PC-9 (cell line): ENCODE measurements around the gene STX17. TPM values are rescaled to one million over a fixed set of nuclear protein-coding genes. Genes with fewer than 3 reads are reported as not detected.
"Not testable (repeated sequence)": the region's sequence is repeated elsewhere in the genome, so short reads cannot be mapped to it uniquely, and the experiment has no call there.

Experiments
- BruUV-seq: library from RNA; stranded (reverse); fragments of 400-500 nt; replicated peaks from 2 replicates; lab custom pipeline; 2021; lab: Mats Ljungman, UMichigan
- CTCF ChIA-PET: fragments of 300-600 bp; sonication (Branson Sonifier 250); formaldehyde crosslinking; loops from one replicate; lab custom pipeline; 2022; ENCODE audit warnings: antibody characterized with exemption; lab: Charles Lee
- POLR2A ChIA-PET: fragments of 300-600 bp; sonication (Branson Sonifier 250); formaldehyde crosslinking; loops from one replicate; lab custom pipeline; 2022; ENCODE audit warnings: antibody characterized with exemption; ENCODE audit not compliant: unreplicated experiment; lab: Charles Lee
- DNase-seq, 2 experiments: peaks; one replicate each; pipeline versions ENCODE4 v3.0.0 to v3.0.0-alpha.2; 2015 to 2022; ENCODE audit warnings: mixed read lengths in 1 of 2
- H2AFZ ChIP-seq: fragments of 200-600 bp; sonication (generic); 2 replicates; pipeline ENCODE4 v1.8.1; 2017; ENCODE audit warnings: antibody characterized with exemption
- H3F3A ChIP-seq: fragments of 200-600 bp; sonication (generic); 2 replicates; pipeline ENCODE4 v1.8.1; 2017; ENCODE audit warnings: antibody characterized with exemption, mild to moderate bottlenecking, low read depth; ENCODE audit not compliant: insufficient read depth
- H3K27ac ChIP-seq: fragments of 200-600 bp; sonication (generic); 2 replicates; pipeline ENCODE4 v1.6.1; 2016; ENCODE audit warnings: mixed run types
- H3K27me3 ChIP-seq: fragments of 200-600 bp; sonication (generic); 2 replicates; pipeline ENCODE4 v1.6.1; 2016; ENCODE audit warnings: low read depth, mixed run types; ENCODE audit not compliant: insufficient read depth
- H3K36me3 ChIP-seq: fragments of 200-600 bp; sonication (generic); 2 replicates; pipeline ENCODE4 v1.6.1; 2016; ENCODE audit warnings: low read depth, mixed run types
- H3K4me1 ChIP-seq: fragments of 200-600 bp; sonication (generic); replicated peaks from 2 replicates; pipeline ENCODE4 v1.6.1; 2016; ENCODE audit warnings: mixed run types; ENCODE audit not compliant: insufficient read depth
- H3K4me2 ChIP-seq: fragments of 200-600 bp; sonication (generic); 2 replicates; pipeline ENCODE4 v1.6.1; 2017; ENCODE audit warnings: mixed run types
- H3K4me3 ChIP-seq: fragments of 200-600 bp; sonication (generic); 2 replicates; pipeline ENCODE4 v1.6.1; 2016; ENCODE audit warnings: mixed run types
- H3K79me2 ChIP-seq: fragments of 200-600 bp; sonication (generic); 2 replicates; pipeline ENCODE4 v1.6.1; 2017; ENCODE audit warnings: low read depth, mixed run types
- H3K9me2 ChIP-seq: fragments of 200-600 bp; sonication (generic); 2 replicates; pipeline ENCODE4 v1.8.1; 2017; ENCODE audit warnings: mild to moderate bottlenecking; ENCODE audit not compliant: insufficient read depth
- H3K9me3 ChIP-seq: fragments of 200-600 bp; sonication (generic); 2 replicates; pipeline ENCODE4 v1.8.1; 2016; ENCODE audit warnings: low read depth; ENCODE audit not compliant: insufficient read depth
- H4K20me1 ChIP-seq: fragments of 200-600 bp; sonication (generic); 2 replicates; pipeline ENCODE4 v1.8.1; 2017; ENCODE audit not compliant: insufficient read depth
- EZH2 ChIP-seq: fragments of 200-600 bp; sonication (generic); IDR thresholded peaks from 2 replicates; pipeline ENCODE4 v1.8.0; 2017; ENCODE audit warnings: antibody characterized with exemption, low read depth
- intact Hi-C: fragments of 100-400 bp; cut with micrococcal nuclease; formaldehyde crosslinking; loops from one replicate; pipeline ENCODE4 v1.10.0; 2022; ENCODE audit not compliant: unreplicated experiment
- total RNA-seq: library from RNA; stranded (reverse); gene quantifications from 2 replicates; pipeline ENCODE4 v1.2.3, GENCODE V29; 2021
- TF ChIP-seq, protein P1 (sequence below): fragments of 200-600 bp; sonication (generic); conservative IDR thresholded peaks from 2 replicates; pipeline ENCODE4 v1.6.1; 2017; ENCODE audit warnings: mixed run types, antibody characterized with exemption, mild to moderate bottlenecking, moderate library complexity

Gene STX17
- total RNA-seq, 1 experiment from 2014 or later: 46.3 TPM

DNA sequence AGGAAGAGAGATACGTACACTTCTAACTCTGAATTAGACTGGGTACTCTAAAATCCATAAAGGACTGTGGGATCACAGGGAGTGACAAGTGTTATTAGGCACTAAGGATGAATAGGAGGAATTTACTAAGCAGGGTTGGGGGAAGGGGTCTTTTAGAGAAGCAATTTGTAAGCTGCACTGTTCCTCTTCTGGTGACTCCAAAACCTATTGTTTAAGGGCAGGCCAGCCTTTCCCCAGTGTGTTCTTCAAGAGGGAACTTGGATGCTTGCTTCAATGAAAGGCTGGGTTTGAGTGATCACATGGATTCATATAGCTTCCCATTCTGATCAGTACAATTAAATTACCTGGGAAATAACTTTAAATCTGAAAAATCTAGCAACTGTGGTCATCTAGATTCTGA is 71.8 kb downstream of the STX17 start:
- DNase-seq: no peak
- TF ChIP-seq, protein P1, sequence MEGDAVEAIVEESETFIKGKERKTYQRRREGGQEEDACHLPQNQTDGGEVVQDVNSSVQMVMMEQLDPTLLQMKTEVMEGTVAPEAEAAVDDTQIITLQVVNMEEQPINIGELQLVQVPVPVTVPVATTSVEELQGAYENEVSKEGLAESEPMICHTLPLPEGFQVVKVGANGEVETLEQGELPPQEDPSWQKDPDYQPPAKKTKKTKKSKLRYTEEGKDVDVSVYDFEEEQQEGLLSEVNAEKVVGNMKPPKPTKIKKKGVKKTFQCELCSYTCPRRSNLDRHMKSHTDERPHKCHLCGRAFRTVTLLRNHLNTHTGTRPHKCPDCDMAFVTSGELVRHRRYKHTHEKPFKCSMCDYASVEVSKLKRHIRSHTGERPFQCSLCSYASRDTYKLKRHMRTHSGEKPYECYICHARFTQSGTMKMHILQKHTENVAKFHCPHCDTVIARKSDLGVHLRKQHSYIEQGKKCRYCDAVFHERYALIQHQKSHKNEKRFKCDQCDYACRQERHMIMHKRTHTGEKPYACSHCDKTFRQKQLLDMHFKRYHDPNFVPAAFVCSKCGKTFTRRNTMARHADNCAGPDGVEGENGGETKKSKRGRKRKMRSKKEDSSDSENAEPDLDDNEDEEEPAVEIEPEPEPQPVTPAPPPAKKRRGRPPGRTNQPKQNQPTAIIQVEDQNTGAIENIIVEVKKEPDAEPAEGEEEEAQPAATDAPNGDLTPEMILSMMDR: no peak
- TF ChIP-seq EZH2: no peak
- no peak overlapping the region for H3K4me2 ChIP-seq
- no peak overlapping the region for H2AFZ ChIP-seq
- no peaks in the 10 kb centered on the region; the same call in 1 of the 2 replicates for H4K20me1 ChIP-seq
- no peaks in the 10 kb centered on the region for H3K4me1 ChIP-seq
- H3K4me3 ChIP-seq: no peak overlapping the region
- no peaks in the 10 kb centered on the region for H3K9me2 ChIP-seq
- intact Hi-C loops: no loop called here
- H3K79me2 ChIP-seq: no peaks in the 10 kb centered on the region
- H3K27me3 ChIP-seq: no peaks in the 10 kb centered on the region
- CTCF ChIA-PET: interaction anchor here (0.7 kb wide), 2 partner anchors 30 to 45 kb away, joined by 3 to 4 read pairs; no protein-coding TSS in a partner anchor
- no TSS peak for BruUV-seq
- no peaks in the 10 kb centered on the region for H3K9me3 ChIP-seq
- no peak overlapping the region for H3K27ac ChIP-seq
- POLR2A ChIA-PET: interaction anchor here (0.7 kb wide), 2 partner anchors 53 to 389 kb away, joined by 6 to 17 read pairs; no protein-coding TSS in a partner anchor
- 0 out of 2 replicates have a peak, but pooled peaks cover 4% of the 10 kb centered on the region for H3F3A ChIP-seq
- 0 out of 2 replicates have a peak, but pooled peaks cover 6% of the 10 kb centered on the region for H3K36me3 ChIP-seq

DNA sequence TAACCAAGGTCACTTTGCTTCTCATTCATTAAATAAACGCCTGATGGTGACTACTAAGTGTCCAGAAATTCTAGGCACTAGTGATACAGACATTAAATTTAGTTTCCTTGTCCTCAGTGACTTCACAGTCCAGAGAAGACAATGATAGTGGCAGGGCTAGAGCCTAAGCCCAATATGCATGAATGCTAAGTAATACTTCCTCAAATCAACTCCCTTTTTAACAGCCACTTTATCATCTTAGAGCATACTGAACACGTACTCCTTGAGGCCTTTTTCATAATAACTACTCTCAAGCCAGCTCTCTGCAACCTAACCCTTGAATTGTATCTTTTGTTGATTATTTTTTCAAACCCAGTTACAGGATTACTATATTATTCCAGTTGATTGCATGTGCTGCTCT is 74.1 kb downstream of the STX17 start:
- Histone ChIP-seq H3K27ac (no peak overlapping the region), H4K20me1 (no peaks in the 10 kb centered on the region; the same call in 1 of the 2 replicates), H3K27me3 (no peaks in the 10 kb centered on the region), H3F3A (0 out of 2 replicates have a peak, but pooled peaks cover 4% of the 10 kb centered on the region), H3K4me2 (no peak overlapping the region), H3K9me2 (no peaks in the 10 kb centered on the region), H3K4me1 (no peaks in the 10 kb centered on the region), H2AFZ (no peak overlapping the region), H3K4me3 (no peak overlapping the region), H3K9me3 (no peaks in the 10 kb centered on the region), H3K79me2 (no peaks in the 10 kb centered on the region), H3K36me3 (0 out of 2 replicates have a peak, but pooled peaks cover 7% of the 10 kb centered on the region)
- ChIA-PET POLR2A (no interaction called here), CTCF (no interaction called here)
- intact Hi-C loops: no loop called here
- no TSS peak for BruUV-seq
- DNase-seq: no peak
- TF ChIP-seq, protein P1: no peak
- no peak for TF ChIP-seq EZH2

DNA sequence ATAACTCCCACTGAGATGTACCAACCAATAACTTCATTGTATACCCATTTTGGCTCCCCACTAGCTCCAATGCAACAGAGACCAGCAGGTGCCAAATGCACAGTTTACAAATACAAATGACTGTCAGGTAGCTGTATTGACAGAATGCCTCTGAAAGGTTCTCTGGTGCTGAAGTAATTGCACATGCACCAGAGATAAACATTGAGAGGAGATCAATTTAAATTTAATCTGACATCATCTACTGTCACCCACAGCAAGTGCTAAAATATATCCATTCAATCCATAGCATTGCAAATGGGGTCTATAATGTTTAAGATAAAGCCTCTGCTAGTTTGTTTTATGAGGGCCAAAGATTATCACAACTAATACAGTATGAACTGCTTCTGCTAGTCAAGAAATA is 80.2 kb downstream of the STX17 start:
- H3K27ac ChIP-seq: no peak overlapping the region
- 0 out of 2 replicates have a peak, but pooled peaks cover 4% of the 10 kb centered on the region for H3F3A ChIP-seq
- no TSS peak for BruUV-seq
- peaks cover 11% of the 10 kb centered on the region; the same call in 1 of the 2 replicates for H3K36me3 ChIP-seq
- TF ChIP-seq, protein P1: no peak
- TF ChIP-seq EZH2: no peak
- no peaks in the 10 kb centered on the region for H3K9me3 ChIP-seq
- 0 out of 2 replicates have a peak, but pooled peaks cover 3% of the 10 kb centered on the region for H4K20me1 ChIP-seq
- H3K79me2 ChIP-seq: no peaks in the 10 kb centered on the region
- no peaks in the 10 kb centered on the region for H3K4me1 ChIP-seq
- POLR2A ChIA-PET: interaction anchor here (0.6 kb wide), 1 partner anchor 369 kb away, joined by 3 read pairs; no protein-coding TSS in a partner anchor
- intact Hi-C loops: no loop called here
- H3K4me2 ChIP-seq: no peak overlapping the region
- CTCF ChIA-PET: no interaction called here
- H2AFZ ChIP-seq: no peak overlapping the region
- no peaks in the 10 kb centered on the region for H3K27me3 ChIP-seq
- no peaks in the 10 kb centered on the region for H3K9me2 ChIP-seq
- DNase-seq: no peak
- H3K4me3 ChIP-seq: no peak overlapping the region

DNA sequence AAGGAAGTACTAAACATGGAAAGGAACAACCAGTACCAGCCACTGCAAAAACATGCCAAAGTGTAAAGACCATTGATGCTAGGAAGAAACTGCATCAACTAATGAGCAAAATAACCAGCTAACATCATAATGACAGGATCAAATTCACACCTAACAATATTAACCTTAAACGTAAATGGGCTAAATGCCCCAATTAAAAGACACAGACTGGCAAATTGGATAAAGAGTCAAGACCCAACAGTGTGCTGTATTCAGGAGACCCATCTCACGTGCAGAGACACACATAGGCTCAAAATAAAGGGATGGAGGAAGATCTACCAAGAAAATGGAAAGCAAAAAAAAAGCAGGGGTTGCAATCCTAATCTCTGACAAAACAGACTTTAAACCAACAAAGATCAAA is 84.1 kb downstream of the STX17 start:
- H3K27me3 ChIP-seq, H3K79me2 ChIP-seq, H3K9me2 ChIP-seq, H3K27ac ChIP-seq, CTCF ChIA-PET, H3K4me1 ChIP-seq, POLR2A ChIA-PET, DNase-seq, BruUV-seq, intact Hi-C loops, H3K4me2 ChIP-seq, H2AFZ ChIP-seq, H3K4me3 ChIP-seq, H3K36me3 ChIP-seq, H3K9me3 ChIP-seq, H3F3A ChIP-seq, H4K20me1 ChIP-seq: not testable (repeated sequence)
